Adrenal gland (tissue), 12 donors: ENCODE results near the gene AMPD1. TPM values are rescaled to one million over a fixed set of nuclear protein-coding genes. Genes with fewer than 3 reads are reported as not detected.

Experiments
- DNase-seq, 7 donors: peaks; one replicate each; pipeline ENCODE4 v3.0.0-alpha.2; 2019 to 2020
- H3K27ac ChIP-seq, 5 donors: fragments of 200-600 bp; sonication (generic) in 4 of 5; 1 replicate in 3 of 5; 2 replicates in 2 of 5; pipeline versions ENCODE4 v1.5.1 to v1.8.0; 2016 to 2020; ENCODE audit warnings: mild to moderate bottlenecking in 1 of 5
- H3K27me3 ChIP-seq: fragments of 200-600 bp; 2 replicates; pipeline ENCODE4 v1.8.0; 2021
- H3K36me3 ChIP-seq, 2 donors: fragments of 200-600 bp; replicated peaks in 1 of 2; 1 replicate in 1 of 2; 2 replicates in 1 of 2; pipeline versions ENCODE4 v1.5.1 to v1.8.0; 2018 to 2022
- H3K4me1 ChIP-seq, 2 donors: fragments of 200-600 bp; replicated peaks in 1 of 2; 1 replicate in 1 of 2; 2 replicates in 1 of 2; pipeline versions ENCODE4 v1.5.1 to v1.8.0; 2018 to 2021
- H3K4me3 ChIP-seq, 4 donors: fragments of 200-600 bp; sonication (generic) in 3 of 4; one replicate each; pipeline ENCODE4 v1.5.1; 2016 to 2018
- H3K9me3 ChIP-seq, 3 donors: fragments of 200-600 bp; sonication (generic) in 1 of 3; replicated peaks in 1 of 3; 1 replicate in 2 of 3; 2 replicates in 1 of 3; pipeline versions ENCODE4 v1.5.1 to v1.8.0; 2016 to 2021
- POLR2A ChIP-seq, 2 donors: fragments of 450-650 bp; IDR thresholded peaks; one replicate each; pipeline ENCODE4 v1.6.1; 2017; ENCODE audit warnings: antibody characterized with exemption in 2 of 2, mild to moderate bottlenecking in 2 of 2, moderate library complexity in 1 of 2
- WGBS, 4 donors: extraction: QIAGEN DNeasy Blood & Tissue Kit in 2 of 4; methylation state at CpG; one replicate each; pipeline versions ENCODE4 v1.1.5 to v1.1.7; 2013 to 2017; 5-methylcytosine and 5-hydroxymethylcytosine counted together
- intact Hi-C, 2 donors: fragments of 100-400 bp; cut with DNase I; formaldehyde crosslinking; loops; one replicate each; pipeline versions ENCODE4 v1.14.1 to v1.15.0; 2022 to 2023
- polyA plus RNA-seq, 3 donors: library from polyadenylated mRNA; stranded (reverse); fragments of 200-250 nt in 2 of 3; fragments of 350-450 nt in 1 of 3; fragmentation: Illumina TruSeq in 1 of 3; extraction: RNeasy Lipid Tissue Mini Kit (QIAGEN cat#74804) in 1 of 3; gene quantifications; one replicate each; pipeline ENCODE4 v1.2.3, GENCODE V29; 2013 to 2014
- total RNA-seq, 9 donors: library from RNA; depleted of rRNA in 4 of 9; stranded (reverse); fragments of >200 nt in 4 of 9; fragments of 120-200 nt in 1 of 9; fragmentation: NEBNext Ultra II Directional in 1 of 9; extraction: Animal tissue kit (Norgen Biotek cat#: 25700) in 1 of 9; gene quantifications; one replicate each; pipeline versions ENCODE4 v1.1.0 to v1.2.4, GENCODE V29; 2013 to 2023
- TF ChIP-seq, protein P1 (sequence below), 6 experiments: fragments of 450-650 bp in 4 of 6; fragments of 200-600 bp in 2 of 6; sonication (generic) in 1 of 6; IDR thresholded peaks; 1 replicate in 5 of 6; 2 replicates in 1 of 6; pipeline versions ENCODE4 v1.5.1 to v1.8.0; 2016 to 2021; ENCODE audit warnings: antibody characterized with exemption in 6 of 6, mild to moderate bottlenecking in 2 of 6, moderate library complexity in 1 of 6
- donor health status: healthy with polysubstance abuse.
- donor health status: Bipolar disorder and iron deficiency.
- donor health status: DM: yes; HTN: yes; CAD: no.
- donor health status: DM: no; HTN: no; CAD: no.
- donor health status: DM: no; HTN: no; CAD: no.
- donor health status: DM: yes; HTN: yes; CAD: no.

AMPD1 gene
- total and polyA plus RNA-seq, 12 donors, result 0.24 to 0.29 TPM; not detected in 10

DNA sequence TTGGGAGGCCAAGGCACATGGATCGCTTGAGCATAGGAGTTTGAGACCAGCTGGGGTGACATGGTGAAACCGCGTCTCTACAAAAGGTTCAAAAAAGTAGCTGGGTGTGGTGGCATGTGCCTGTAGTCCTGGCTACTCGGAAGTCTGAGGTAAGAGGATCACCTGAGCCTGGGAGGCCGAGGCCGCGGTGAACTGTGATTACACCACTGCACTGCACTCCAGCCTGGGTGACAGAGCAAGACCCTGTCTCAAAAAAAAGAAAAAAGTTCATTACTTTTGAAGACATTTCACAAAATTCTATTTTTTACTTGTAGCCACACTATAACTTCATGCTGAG, 23.4 kb downstream of the AMPD1 start:
- TF ChIP-seq, protein P1, sequence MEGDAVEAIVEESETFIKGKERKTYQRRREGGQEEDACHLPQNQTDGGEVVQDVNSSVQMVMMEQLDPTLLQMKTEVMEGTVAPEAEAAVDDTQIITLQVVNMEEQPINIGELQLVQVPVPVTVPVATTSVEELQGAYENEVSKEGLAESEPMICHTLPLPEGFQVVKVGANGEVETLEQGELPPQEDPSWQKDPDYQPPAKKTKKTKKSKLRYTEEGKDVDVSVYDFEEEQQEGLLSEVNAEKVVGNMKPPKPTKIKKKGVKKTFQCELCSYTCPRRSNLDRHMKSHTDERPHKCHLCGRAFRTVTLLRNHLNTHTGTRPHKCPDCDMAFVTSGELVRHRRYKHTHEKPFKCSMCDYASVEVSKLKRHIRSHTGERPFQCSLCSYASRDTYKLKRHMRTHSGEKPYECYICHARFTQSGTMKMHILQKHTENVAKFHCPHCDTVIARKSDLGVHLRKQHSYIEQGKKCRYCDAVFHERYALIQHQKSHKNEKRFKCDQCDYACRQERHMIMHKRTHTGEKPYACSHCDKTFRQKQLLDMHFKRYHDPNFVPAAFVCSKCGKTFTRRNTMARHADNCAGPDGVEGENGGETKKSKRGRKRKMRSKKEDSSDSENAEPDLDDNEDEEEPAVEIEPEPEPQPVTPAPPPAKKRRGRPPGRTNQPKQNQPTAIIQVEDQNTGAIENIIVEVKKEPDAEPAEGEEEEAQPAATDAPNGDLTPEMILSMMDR (IDR thresholded peaks at IDR 0.05), result no peak
- TF ChIP-seq POLR2A (IDR thresholded peaks at IDR 0.05), result no peak
- Histone ChIP-seq H3K9me3 (no peaks in the 10 kb centered on the region), H3K4me3 (no peak overlapping the region), H3K4me1 (peaks cover 5 to 7% of the 10 kb centered on the region in 2 donors), H3K27me3 (no peaks in the 10 kb centered on the region), H3K27ac (no peak overlapping the region), H3K36me3 (no peaks in the 10 kb centered on the region)
- intact Hi-C loops, result no loop called here
- WGBS, 4 donors, result 77 to 88% (median 84%) methylated on average over 7 of the region's 7 CpGs
- DNase-seq, result no peak

DNA sequence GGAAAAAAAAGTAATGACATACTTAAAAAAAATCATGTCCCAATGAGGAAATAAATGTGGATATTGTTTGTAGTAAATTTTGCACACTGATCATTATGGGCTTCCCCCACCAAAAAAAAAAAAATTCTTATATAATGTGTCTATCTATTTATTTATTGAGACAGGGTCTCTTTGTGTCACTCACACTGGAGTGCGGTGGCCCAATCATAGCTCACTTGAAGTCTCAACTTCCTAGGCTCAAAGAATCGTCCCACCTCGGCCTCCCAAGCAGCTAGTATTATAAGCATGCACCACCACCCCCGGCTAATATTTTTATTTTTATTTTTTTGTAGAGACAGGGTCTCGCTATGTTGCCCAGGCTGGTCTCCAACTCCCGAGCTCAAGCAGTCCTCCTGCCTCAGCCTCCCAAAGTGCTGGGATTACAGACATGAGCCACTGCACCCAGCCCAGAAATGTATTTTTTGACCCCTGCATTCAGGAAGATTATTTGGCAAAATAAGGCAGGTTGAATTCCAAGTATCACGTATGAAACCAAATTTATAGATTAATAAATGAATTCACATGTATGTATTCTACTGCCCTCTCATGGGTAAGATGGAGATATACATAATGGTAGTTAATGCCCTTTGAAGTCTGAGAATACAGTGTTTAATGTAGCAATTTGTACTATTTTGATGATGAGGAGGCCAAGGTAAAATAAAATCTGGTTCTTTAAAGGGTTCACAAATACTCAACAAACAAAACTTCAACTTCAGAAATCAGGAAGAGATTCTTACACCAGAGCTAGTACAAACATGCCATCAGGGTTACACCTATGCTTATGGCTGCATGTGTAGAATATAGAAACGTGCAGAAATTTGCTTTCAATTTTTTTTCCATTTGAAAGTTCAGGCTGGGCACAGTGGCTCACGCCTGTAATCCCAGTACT, 24.1 kb downstream of the AMPD1 start:
- intact Hi-C loops, result no loop called here
- no peak overlapping the region for H3K27ac ChIP-seq
- no peaks in the 10 kb centered on the region for H3K36me3 ChIP-seq
- peaks cover 5 to 7% of the 10 kb centered on the region in 2 donors for H3K4me1 ChIP-seq
- TF ChIP-seq, protein P1 (IDR thresholded peaks at IDR 0.05), result peak in 4 of 6 experiments; percentile 16 to 30 (median 22)
- no peak for TF ChIP-seq POLR2A (IDR thresholded peaks at IDR 0.05)
- H3K9me3 ChIP-seq, result no peaks in the 10 kb centered on the region
- DNase-seq, result no peak
- no peak overlapping the region for H3K4me3 ChIP-seq
- WGBS, 4 donors, result 63 to 74% (median 66%) methylated on average over 9 of the region's 9 CpGs
- no peaks in the 10 kb centered on the region for H3K27me3 ChIP-seq

DNA sequence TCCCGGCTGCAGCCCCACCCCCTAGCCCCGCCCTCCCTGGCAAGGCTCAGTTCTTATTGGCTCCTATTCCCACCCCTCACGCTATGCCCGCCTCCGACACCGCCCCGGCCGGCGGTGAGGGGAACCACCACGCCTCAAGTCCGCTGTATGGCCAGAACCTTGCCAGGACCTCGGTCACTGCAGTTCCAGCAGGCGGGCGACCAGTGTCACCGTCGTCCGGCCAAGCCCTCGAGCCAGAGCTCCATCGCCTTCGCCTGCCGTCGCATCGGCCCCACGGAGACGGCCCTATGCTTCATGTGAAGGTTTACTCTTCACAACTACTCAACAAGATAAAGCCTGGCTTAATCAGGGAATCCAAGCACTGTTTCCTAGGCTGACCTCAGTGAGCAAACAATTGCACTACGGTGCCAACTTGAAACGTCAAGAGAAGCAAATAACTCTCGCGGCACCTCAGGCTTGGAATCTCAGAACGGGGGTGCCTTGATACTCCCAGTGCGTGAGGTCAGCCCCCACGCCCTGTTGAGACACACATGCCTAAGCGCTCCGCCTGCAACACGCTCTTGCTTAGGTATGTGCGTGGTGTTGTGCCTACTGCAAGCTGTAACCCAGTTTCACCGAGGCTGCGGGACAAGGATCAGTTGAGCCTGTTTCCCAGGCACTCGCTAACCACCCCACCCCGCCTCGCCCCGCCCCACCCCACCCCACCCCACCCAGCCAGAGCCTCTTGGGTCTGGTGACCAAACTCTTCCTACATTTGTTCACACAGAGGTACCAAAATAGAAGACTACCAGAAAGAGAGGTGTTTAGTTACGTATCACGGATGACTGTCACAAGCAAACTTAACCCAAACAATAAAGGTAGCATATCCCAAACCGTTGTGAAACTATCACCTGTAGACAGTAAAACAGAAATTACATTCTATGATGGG, 25.0 kb downstream of the AMPD1 start:
- intact Hi-C loops, result no loop called here
- no peaks in the 10 kb centered on the region for H3K36me3 ChIP-seq
- WGBS, 4 donors, result 5 to 17% (median 11%) methylated on average over 11 to 45 of the region's 45 CpGs
- H3K9me3 ChIP-seq, result no peaks in the 10 kb centered on the region
- DNase-seq, result peak; percentile 95 to 97 (median 96)
- peaks cover 5 to 7% of the 10 kb centered on the region in 2 donors for H3K4me1 ChIP-seq
- TF ChIP-seq, protein P1 (IDR thresholded peaks at IDR 0.05), result peak in 5 of 6 experiments; percentile 18 to 44 (median 24)
- peak in 1 of 2 donors; percentile 90 for TF ChIP-seq POLR2A (IDR thresholded peaks at IDR 0.05)
- H3K27me3 ChIP-seq, result no peaks in the 10 kb centered on the region
- peak overlapping the region; percentile 5 to 62 (median 35) for H3K4me3 ChIP-seq
- peak overlapping the region in 4 of 5 donors; percentile 5 to 90 (median 64) for H3K27ac ChIP-seq

DNA sequence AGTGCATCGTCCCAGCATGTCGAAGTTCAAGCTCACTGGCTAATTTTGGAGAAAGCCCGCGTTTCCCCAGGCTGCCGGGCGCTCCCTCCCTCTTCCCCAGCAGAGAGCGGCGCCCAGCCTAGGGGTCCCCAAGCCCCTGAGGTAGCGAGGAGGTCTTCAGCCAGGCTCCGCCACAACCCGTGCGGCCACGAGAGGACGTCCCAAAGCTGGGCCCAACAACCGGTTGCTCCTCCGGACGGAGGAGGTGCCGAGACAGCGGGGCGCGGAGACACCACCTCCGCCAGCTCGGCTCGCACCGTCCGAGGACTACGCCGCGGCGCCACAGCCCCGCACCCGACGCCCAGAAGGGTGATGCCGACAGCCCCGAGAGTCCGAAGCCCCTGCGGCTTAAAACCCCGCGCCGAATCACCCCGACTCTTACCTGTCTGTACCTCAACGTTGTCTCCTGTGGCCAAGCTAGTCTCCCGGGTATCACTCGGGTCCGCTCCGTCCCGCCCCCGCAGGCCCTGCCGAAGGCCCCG, 25.7 kb downstream of the AMPD1 start, which contains the start of gene DENND2C:
Gene DENND2C (minus strand): TSS at position 488 of the 521 bp plus-strand sequence. CDS start 44,065 bp downstream, outside the sequence.
- WGBS, 4 donors, result 0 to 1% (median 0%) methylated on average over 9 to 50 of the region's 50 CpGs
- intact Hi-C loops, result no loop called here
- no peak for DNase-seq
- Histone ChIP-seq H3K4me3 (peak within 1 kb of the TSS; percentile 5 to 62 (median 35)), H3K27ac (peak within 1 kb of the TSS in 4 of 5 donors; percentile 5 to 90 (median 64)), H3K9me3 (no peaks in the 10 kb centered on the region), H3K4me1 (peaks cover 5 to 7% of the 10 kb centered on the region in 2 donors), H3K27me3 (no peaks in the 10 kb centered on the region), H3K36me3 (no peaks in the 10 kb centered on the region)
- TF ChIP-seq, protein P1 (IDR thresholded peaks at IDR 0.05), result no peak
- TF ChIP-seq POLR2A (IDR thresholded peaks at IDR 0.05), result no peak
